Loucy (cell line): Measurements from ENCODE around the gene DHRSX.

Source experiments
- EZH2phosphoT487 ChIP-seq: fragments of 200-600 bp; IDR thresholded peaks from 2 replicates; pipeline ENCODE4 v1.6.1; 2018; ENCODE audit warnings: antibody characterized with exemption, mild to moderate bottlenecking, moderate library complexity, borderline replicate concordance
- TF ChIP-seq, protein P1 (sequence below): fragments of 200-600 bp; sonication (generic); conservative IDR thresholded peaks from 2 replicates; pipeline ENCODE4 v1.5.1; 2014; ENCODE audit warnings: mild to moderate bottlenecking, antibody characterized with exemption, low read length

DNA sequence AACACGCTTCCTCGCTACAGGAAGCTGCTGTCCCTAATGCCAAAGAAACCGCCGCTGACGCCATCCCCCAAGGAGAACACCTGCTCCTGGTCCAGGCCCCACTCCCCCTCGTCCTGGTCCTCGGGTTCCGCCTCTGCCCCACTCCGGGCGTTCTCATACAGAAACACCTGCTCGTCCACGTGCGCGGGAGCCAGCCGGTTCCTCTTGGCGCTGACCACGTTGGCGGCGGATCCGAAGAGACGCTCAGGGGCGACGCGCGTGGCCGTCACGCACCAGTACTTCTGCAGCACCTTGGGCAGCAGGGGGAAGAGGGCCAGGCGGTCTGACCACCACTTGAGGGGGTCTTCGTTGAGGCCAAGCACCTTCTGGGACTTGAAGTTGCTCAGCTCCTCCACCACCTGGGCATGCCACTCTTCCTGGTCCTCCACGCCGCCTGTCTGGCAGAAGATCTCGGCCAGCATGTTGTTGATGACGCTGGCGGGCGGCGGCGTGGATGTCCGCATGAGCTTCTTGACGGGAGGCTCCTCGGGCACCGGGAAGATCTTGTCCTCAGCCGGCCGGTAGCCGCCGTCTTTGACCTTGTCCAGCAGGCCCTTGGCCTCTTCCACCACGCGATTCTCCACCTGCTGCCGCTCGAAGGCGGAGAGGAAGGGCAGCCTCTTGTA is 12.0 kb downstream of the DHRSX start:
- TF ChIP-seq, protein P1, sequence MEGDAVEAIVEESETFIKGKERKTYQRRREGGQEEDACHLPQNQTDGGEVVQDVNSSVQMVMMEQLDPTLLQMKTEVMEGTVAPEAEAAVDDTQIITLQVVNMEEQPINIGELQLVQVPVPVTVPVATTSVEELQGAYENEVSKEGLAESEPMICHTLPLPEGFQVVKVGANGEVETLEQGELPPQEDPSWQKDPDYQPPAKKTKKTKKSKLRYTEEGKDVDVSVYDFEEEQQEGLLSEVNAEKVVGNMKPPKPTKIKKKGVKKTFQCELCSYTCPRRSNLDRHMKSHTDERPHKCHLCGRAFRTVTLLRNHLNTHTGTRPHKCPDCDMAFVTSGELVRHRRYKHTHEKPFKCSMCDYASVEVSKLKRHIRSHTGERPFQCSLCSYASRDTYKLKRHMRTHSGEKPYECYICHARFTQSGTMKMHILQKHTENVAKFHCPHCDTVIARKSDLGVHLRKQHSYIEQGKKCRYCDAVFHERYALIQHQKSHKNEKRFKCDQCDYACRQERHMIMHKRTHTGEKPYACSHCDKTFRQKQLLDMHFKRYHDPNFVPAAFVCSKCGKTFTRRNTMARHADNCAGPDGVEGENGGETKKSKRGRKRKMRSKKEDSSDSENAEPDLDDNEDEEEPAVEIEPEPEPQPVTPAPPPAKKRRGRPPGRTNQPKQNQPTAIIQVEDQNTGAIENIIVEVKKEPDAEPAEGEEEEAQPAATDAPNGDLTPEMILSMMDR: no peak
- TF ChIP-seq EZH2phosphoT487: no peak
